HG03571 (cell line): ENCODE measurements around the gene R3HDM4.

Source experiments
- ATAC-seq: cut with Tn5 transposase; IDR thresholded peaks from one replicate; pipeline ENCODE4 v1.9.1; 2021; ENCODE audit not compliant: unreplicated experiment

Gene R3HDM4

DNA sequence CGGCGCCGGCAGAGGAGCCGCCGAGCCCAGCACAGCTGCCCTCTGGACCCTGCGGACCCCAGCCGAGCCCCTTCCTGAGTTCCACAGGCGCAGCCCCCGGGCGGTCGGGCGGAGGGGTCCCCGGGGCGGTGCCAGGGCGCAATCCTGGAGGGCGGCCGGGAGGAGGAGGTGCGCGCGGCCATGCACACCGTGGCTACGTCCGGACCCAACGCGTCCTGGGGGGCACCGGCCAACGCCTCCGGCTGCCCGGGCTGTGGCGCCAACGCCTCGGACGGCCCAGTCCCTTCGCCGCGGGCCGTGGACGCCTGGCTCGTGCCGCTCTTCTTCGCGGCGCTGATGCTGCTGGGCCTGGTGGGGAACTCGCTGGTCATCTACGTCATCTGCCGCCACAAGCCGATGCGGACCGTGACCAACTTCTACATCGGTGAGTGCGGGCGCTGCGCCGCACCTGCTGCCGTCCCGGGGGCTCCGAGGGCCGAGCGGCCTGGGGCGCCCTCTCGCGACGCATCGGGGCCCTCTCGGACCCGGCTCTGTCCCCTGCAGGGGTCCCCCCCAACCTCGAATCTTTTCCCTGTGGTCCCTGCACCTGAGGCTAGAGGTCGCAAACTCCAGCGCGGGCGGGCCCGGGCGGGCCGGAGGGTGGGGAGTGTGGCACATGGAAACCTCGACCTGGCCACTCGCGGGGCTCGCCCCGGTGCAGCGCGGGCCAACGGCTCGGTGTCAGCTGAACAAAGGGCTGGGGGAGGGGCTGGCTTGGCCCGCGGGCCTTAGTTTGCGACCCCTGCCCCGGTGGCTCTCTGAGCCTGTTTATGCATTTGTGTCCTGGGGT is 4.5 kb upstream of the R3HDM4 start, which contains the start of gene KISS1R:
KISS1R (plus strand) TSS at position 11 of the 829 bp plus-strand sequence; CDS start at position 181, 170 bp downstream.
- no peak for ATAC-seq

DNA sequence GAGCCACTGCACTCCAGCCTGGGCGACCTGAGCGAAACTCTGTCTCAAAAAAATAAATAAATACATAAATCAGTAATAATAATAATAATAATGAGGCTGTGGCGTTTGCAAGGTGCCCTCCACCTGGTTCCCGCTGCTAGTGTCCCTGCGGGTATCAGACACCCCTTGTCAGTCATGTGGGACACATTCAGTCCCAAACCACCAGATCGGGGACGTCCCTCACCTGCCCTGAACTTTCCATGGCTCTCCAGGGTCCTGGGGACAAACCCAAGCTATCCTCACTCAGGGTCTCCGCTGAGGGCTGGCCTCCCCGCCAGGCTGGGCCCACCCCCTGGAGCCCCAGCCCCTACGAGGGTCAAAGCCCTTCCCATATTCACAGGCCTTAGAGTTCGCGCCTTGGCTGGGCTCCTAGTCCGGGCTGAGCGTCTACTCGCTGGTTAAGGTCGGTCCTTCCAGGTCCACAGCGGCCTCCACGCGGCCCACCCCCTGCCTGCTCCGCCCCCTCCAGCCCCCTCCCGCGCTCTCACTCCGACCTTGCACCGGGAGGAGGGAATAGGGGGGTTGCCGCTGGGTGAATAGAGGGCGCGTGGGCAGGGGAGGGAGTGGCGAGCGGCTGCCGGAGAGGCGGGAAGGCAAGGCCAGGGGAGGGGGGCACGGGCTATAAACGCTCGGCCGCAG is 3.8 kb upstream of the R3HDM4 start:
- no peak for ATAC-seq

DNA sequence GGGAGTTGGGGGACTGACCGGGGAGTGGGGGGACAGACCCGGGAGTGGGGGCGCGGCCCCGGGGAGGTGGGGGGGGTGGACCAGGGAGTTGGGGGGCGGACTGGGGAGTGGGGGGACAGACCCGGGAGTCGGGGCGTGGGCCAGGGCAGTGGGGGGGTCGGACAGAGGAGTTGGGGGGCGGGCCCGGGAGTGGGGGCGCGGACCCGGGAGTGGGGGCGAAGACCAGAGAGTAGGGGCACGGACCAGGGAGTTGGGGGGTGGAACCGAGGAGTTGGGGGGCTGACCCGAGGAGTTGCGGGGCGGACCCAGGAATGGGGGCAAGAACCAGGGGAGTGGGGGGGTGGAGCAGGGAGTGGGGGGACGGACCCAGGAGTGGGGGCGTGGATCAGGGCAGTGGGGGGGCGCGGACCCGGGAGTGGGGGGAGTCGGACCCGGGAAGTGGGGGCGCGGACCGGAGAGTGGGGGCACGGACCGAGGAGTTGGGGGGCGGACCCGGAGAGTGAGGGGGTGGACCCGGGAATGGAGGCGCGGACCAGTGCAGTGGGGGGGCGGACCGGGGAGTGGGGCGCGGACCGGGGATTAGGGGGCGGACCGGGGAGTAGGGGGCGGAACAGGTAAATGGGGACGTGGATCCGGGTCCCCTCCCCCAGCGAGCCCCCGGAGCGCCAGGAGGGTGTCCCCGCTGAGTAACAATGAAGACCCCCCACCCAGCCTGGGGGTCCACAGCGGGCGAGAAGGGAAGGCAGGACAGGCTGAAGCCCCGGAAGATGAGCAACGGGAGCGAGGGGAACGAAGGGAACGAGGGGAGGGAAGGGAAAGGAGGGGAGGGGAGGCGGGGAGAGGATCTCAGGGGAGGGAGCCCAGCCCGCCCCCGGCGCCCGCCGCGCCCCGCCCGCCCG is 589 bp downstream of the R3HDM4 start:
- ATAC-seq = no peak

DNA sequence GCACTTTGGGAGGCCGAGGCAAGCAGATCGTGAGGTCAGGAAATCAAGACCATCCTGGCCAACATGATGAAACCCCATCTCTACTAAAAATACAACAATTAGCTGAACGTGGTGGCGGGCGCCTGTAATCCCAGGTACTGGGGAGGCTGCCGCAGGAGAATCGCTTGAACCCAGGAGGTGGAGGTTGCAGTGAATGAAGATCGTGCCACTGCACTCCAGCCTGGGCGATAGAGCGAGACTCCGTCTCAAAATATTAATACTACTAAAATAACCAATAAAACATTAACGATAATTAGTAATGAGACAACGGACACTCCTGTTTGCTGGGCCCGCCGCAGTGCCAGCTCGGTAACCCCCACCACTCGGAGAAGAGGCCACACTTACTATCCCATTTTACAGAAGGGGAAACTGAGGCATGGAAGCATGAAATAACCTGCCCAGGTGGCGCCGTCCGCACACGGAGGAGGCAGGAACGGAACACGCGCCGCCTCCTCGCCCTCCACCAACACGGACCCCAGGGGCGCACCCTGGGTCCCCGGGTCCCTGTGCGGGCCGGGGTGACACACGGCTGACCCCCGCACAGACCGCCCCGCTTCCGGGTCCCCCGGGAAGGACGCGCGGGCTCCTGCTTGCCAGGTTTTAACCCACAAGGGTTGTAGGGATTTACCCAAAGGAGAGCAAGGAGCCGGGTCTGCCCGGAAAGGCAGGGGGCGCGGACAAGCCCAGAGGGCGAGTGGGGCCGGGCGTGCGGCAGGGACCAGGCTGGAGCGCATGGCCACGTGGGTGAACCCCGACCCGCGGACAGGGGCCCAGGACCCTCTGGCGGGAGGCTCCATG is 1.6 kb downstream of the R3HDM4 start:
- no peak for ATAC-seq

DNA sequence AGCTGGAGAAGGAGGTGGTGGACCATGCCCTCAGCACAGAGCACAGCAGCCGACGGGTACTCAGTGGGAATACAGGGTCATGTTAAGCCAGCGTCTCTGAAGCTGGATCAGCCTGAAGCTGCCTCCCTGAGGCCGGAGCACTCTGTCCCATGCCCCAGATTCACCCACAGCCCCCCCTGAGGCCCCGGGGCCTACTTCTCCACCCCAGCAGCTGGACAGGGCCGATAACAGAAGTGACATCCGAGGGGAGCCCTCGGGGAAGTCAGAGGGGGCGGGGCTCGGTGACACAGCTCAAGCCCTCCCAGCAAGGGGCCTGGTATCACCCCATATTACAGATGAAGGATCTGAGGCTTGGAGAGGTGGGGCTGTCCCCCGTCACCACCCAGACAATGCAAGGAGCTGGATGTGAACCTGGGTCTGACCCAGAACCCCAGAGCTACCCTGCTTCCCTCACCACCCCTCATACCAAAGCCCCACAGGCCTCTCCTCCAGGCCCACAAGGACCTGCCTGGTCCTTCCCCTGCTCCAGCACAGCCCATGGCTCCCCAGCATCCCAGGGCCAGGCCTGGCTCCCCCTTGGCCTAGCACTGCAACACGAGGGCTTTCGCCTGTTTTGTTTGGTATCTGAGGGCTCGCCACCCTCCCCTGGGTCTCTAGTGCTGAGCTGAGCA is 5.7 kb downstream of the R3HDM4 start:
- ATAC-seq = no peak

DNA sequence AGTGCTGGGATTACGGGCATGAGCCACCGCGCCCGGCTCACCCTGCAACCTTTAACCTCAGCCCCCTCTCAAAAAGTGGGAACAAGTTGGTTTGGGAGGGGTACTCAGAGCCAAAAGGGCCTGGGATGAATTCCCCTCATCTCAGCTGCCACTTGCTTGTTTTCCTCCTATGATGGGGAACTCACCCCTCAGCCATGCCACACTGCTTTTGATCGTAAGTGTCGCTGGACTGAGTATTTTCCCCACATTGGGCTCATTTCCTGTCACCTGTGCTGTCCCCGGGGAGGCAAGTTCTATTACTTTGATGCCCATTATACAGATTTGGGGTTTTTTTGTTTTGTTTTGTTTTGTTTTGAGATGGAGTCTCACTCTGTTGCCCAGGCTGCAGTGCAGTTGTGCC is 6.5 kb downstream of the R3HDM4 start:
- no peak for ATAC-seq

DNA sequence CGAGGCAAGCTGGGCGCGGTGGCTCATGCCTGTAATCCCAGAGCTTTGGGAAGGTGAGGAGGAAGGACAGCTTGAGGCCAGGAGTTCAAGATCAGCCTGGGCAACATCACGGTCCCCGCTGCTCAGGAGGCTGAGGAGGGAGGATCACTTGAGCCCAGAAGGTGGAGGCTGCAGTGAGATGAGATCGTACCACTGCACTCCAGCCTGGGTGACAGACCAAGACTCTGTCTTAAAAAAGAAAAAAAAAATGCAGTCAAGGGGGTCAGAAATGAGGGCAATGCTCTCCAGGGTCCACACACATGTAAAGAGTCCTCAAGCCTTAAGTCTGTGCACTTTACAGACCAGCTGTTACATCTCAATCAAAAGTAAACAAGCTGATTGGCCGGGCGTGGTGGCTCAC is 8.5 kb downstream of the R3HDM4 start:
- ATAC-seq = no peak

DNA sequence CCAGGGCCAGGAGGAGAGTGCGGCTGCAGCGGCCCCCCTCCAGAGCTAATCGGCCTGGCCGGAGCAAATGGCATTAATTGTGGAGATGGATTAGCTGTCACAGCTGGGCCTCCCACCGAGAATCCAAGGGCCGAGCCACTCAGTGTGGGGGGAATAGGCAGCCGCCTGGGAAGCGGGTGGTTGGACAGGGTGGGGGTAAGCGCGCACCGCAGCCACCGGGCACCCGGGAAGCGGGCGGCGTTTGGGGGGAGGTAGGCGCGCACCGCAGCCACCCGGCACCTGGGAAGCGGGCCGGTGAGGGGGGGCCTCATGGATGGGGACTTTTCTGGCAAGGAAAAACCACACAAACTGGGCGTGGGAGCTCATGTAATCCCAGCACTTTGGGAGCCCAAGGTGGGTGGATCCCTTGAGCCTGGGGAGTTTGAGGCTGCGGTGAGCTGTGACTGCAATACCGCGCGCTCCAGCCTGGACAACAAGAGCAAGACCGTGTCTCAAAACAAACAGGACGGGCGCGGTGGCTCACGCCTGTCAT is 9.7 kb downstream of the R3HDM4 start:
- ATAC-seq = no peak

DNA sequence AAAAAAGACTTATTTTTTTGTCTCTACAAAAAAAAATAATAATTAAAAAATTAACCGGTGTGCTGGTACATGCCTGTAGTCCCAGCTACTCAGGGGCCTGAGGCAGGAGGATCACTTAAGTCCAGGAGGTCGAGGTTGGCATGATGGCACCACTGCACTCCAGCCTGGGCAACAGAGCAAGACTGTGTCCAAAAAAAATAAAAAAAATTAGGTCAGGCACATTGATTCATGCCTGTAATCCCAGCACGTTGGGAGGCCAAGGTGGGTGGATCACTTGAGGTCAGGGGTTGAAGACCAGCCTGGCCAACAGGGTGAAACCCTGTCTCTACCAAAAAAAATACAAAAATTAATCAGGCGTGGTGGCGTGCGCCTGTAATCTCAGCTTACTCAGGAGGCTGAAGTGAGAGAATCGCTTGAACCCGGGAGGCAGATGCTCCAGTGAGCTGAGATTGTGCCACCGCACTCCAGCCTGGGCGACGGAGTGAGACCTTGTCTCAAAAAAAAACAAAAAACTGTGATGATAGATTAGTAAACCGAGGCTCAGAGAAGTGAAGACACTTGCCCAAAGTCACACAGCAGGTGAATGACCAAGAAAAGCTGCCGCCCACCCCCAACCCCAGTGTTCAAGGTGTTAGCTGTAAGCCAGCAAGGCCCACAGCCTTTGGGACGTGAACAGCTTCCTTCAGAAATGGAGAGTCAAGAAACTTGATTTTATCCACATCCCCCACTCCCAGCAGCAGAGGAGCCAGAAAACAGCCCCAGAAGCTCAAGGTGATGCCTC is 10.4 kb downstream of the R3HDM4 start:
- no peak for ATAC-seq

DNA sequence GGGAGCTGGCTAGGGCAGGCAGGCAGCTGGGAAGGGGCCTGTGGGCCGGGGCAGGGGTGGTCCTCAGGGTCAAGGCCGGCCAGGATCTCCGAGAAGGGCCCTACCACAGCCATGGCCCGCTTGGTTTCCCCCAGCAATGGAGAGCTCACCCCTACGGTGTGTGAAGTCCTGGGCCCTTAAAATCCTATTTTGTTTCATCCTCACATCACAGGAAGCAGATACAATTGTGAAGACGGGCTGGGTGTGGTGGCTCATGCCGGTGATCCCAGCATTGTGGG is 11.0 kb downstream of the R3HDM4 start:
- ATAC-seq = no peak

DNA sequence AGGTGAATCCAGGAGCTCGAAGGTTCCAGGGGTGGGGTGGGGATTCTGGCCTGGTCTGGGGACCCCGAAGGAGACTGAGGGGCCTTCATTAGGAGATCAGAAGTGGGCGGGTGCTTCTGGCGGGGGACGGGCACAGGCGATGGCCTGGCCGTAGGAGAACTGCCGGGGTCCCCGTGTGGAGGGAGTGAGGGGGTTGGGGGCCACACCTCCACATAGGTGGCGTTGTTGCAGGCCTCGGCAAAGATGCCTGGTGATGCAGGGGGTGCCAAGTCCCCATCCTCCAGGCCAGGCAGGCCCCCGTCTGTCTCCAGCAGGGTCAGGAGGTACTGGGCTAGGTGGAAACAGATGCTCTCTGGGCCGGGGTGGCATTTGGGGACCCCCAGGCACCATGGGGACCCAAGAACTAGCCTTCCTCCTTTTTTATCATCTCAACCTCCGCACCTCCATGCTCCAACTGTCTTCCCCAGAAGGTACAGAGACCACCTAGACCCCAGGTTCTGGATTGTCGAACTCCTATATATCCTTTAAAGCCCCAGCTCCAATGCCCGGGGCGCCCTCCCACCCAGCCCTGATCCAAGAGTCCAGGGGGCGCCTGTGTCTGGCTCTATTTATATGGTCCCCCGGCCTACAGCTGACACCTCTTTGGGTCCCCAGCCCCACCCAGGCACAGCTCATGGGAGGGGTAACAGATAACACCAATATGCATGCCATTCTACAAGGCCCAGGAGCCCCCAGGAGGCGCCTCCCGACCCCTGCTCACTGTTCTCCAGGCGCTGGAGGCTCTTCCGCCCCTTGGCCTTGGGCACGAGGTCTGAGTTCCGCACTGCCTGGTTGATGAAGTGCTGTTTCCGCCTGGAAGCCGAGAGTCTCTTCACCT is 11.6 kb downstream of the R3HDM4 start:
- ATAC-seq = no peak

DNA sequence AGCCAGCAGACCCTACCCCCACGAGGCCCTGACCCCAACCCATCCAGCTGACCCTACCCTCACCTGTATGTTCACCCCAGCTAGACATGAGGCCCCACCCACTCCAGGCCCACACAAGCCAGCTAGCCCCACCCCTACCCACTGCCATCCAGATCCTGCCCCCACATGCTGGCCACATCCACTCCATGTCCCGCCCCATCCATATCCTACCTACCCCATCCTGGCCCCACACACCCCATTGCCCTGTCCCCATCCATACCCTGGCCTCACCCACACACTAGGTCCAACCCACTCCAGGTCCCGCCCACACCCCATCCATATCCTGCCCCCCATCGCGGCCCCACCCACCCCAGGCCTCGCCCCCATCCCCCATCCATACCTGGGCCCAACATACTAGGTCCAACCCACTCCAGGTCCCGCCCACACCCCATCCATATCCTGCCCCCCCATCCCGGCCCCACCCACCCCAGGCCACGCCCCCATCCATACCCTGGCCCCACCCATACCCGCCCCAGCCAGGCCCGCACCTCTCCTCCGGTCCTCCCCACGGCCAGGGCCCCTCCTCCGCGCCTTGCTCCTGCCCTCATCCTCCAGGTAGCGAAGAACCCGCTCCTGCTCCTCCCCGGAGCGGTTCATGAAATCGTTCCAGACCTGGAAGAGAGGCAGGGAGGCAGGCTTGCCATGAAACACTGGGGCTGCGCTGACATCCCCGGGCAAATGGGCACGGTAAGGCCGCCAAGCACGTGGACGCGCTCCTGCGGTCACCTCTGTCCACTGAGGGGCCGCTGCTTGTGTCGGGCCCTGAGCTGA is 12.5 kb downstream of the R3HDM4 start:
- ATAC-seq = no peak

DNA sequence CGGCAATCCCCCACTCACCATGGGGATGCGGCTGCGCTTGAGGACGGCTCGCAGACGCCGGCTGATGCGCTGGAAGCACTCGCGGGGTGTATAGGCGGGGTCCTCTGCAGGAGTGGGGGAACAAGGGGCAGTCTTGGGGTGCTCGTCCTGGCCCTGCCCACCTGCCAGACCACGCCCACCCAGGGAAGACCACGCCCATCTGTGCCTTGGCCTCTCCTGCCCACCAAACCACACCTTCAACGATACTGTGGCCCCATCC is 13.0 kb downstream of the R3HDM4 start:
- ATAC-seq = no peak

DNA sequence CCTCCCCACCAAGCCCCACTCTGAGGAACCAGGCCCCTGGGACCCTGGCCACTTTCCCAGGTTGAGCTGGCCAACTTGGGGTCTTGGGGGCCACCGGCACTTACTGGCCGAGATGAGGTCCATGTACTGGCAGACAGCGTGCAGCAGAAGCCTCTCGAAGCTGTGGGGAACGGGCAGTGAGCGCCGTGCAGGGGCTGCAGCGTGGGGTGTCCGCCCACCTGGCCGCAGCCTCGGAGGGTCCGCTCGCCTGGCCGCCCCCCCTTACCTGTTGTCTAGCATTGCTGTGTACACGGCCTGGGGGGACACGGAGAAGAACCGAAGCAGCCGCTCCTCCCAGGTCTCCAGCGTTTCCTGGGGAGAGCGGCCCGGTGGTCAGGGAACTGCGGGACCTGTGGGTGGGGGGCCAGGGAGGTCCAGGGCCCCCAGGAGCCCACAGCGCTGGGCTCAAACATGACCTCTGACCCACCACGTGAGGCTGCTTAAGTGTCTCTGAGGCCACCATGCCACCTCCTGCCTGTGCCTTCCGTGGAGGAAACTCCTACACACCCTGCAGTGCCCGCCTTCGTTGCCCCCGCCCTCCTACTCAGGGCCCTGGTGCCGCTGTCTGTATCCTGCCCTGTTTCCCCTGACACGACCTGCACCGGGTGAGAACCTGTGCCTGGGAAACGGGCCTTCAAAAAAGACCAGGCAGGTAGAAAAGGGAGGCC is 13.5 kb downstream of the R3HDM4 start:
- no peak for ATAC-seq

DNA sequence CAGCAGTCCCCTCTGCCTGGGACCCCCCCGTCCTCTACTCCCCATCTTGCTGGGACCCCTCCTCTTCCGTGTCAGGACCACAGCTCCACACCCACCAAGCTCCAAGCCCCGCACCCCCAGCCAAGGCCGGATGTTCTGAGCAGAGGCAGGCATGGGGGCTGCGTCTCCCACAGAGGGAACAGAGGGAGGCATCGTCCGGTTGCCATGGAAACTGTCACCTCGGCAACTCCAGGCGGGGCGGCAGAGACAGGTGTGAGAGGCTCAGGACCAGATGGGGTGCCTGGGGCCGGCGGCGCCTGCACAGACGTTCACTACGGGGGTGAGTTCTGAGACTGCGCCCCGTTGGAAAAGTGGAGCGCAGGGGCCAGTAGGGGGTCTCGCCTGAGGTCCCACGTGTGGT is 14.4 kb downstream of the R3HDM4 start:
- ATAC-seq = no peak

DNA sequence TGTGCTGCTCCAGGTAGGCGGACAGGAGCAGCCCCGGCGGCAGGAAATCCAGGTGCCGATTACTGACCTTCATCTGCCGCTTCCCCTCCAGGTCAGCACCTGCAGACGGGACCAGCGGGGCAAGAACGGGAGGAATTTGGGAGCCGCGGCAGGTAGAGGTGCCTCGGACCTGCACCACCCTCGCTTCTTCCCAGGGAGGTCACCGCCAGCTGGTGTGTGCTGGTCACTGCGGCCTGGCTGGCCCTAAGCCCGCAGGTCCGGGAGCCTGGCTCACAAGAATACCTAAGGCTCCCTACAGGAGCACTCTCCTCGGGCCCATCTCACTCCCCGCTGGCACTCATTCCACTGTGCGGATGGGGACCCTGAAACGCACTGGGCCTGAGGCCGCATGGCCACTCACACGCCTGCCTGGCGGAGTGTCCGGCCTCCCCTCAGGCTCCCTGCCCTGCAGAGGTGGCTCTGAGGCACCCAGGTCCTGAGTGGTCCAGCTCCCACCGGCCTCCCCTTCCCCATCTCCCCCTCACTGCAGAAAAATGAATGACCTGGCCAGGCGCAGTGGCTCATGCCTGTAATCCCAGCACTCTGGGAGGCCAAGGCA is 15.5 kb downstream of the R3HDM4 start:
- no peak for ATAC-seq

DNA sequence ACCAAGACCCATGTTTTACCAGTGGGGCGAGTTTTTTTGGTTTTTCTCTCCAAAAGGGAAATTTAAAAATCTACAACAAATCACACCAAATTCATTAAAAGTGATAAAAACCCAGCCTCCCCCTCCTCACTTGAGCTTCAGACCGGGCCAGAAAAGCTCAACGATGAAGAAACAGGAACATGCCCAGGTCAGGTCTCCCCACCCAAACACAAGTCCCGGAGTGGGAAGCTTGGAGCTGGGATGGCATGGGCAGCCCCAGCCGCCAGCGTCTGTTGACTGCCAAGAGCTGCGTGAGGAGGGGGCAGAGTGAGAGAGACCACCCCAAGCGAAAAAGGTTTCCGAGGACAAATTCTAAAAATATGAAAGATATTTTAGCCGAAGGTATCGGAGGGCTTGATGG is 16.0 kb downstream of the R3HDM4 start:
- no peak for ATAC-seq
